ENCODE results near the gene WDR7.

DNA sequence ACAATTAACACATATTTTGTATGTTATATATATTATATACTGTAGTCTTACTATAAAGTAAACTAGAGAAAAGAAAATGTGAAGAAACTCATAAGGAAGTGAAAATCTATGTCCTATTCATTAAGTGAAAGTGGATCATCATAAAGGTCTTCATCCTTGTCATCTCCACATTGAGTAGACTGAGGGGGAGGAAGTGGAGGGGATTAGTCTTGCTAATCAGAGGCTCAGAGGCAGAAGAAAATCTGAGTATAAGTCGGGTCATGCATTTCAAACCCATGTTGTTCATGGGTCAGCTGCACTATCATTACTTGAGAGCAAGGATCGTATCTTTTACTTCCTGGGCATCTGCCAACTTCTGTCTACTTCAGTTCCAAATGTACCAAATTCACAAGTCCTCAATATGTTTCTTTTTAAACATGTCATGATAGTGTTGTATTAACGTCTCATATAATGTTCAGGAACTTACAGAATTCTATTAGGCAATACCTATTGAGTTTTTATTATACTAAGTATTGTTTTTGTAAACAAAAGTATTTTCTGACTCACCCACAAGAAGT, 286.8 kb downstream of the WDR7 start:
- TF ChIP-seq, protein P1, sequence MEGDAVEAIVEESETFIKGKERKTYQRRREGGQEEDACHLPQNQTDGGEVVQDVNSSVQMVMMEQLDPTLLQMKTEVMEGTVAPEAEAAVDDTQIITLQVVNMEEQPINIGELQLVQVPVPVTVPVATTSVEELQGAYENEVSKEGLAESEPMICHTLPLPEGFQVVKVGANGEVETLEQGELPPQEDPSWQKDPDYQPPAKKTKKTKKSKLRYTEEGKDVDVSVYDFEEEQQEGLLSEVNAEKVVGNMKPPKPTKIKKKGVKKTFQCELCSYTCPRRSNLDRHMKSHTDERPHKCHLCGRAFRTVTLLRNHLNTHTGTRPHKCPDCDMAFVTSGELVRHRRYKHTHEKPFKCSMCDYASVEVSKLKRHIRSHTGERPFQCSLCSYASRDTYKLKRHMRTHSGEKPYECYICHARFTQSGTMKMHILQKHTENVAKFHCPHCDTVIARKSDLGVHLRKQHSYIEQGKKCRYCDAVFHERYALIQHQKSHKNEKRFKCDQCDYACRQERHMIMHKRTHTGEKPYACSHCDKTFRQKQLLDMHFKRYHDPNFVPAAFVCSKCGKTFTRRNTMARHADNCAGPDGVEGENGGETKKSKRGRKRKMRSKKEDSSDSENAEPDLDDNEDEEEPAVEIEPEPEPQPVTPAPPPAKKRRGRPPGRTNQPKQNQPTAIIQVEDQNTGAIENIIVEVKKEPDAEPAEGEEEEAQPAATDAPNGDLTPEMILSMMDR (IDR thresholded peaks at IDR 0.05) = no peak
- TF ChIP-seq POLR2AphosphoS5 (IDR thresholded peaks at IDR 0.05) = no peak
- no peak for TF ChIP-seq POLR2A (IDR thresholded peaks at IDR 0.05)

Measured in prostate gland (tissue), 2 donors.